ENCODE measurements around the gene LDLRAP1.

DNA sequence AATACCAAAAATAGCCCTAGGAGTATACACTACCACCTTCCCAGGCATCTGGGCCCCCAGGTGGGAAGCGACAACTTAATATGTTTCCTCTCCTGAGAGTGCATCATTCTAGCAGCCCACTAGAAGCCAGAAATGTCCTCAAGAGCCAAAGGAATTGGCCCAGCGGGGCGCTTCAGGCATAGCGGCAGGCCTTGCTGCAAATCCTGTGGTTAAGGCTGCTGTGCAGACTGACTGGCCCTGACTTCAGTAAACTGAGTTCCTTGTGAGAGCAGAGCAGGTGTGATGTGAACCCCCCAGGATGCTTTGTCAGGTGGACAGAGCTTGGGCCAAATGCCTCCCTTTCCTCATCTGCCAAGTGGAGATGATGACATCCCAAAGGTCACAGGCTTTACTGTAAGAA, 29.7 kb upstream of the LDLRAP1 start:
- no peak for TF ChIP-seq POLR2AphosphoS5 (IDR thresholded peaks at IDR 0.05; ENCODE audit: insufficient read depth in 1 of 2, low read depth in 1 of 2)
- TF ChIP-seq, protein P1, sequence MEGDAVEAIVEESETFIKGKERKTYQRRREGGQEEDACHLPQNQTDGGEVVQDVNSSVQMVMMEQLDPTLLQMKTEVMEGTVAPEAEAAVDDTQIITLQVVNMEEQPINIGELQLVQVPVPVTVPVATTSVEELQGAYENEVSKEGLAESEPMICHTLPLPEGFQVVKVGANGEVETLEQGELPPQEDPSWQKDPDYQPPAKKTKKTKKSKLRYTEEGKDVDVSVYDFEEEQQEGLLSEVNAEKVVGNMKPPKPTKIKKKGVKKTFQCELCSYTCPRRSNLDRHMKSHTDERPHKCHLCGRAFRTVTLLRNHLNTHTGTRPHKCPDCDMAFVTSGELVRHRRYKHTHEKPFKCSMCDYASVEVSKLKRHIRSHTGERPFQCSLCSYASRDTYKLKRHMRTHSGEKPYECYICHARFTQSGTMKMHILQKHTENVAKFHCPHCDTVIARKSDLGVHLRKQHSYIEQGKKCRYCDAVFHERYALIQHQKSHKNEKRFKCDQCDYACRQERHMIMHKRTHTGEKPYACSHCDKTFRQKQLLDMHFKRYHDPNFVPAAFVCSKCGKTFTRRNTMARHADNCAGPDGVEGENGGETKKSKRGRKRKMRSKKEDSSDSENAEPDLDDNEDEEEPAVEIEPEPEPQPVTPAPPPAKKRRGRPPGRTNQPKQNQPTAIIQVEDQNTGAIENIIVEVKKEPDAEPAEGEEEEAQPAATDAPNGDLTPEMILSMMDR (IDR thresholded peaks at IDR 0.05): no peak
- TF ChIP-seq POLR2A (IDR thresholded peaks at IDR 0.05): no peak

Data from vagina (tissue), 2 donors.